H9 (cell line): ENCODE measurements around the gene GAN. TPM values are rescaled to one million over a fixed set of nuclear protein-coding genes. Genes with fewer than 3 reads are reported as not detected.

Experiments used
- DNase-seq: peaks from one replicate; pipeline ENCODE4 v3.0.0-alpha.2; 2017
- H2AFZ ChIP-seq: one replicate; pipeline ENCODE4 v1.6.1; 2013; ENCODE audit warnings: mild to moderate bottlenecking, low read length, control low read depth, moderate library complexity
- H2AK5ac ChIP-seq: 2 replicates; pipeline ENCODE4 v1.6.1; 2013; ENCODE audit warnings: low read length, control low read depth, mixed read lengths; ENCODE audit not compliant: insufficient read length
- H2BK120ac ChIP-seq: one replicate; pipeline ENCODE4 v1.6.1; 2013; ENCODE audit warnings: low read depth, mild to moderate bottlenecking, low read length, control low read depth, inconsistent platforms; ENCODE audit not compliant: poor library complexity, severe bottlenecking
- H2BK12ac ChIP-seq: 2 replicates; pipeline ENCODE4 v1.6.1; 2013; ENCODE audit warnings: low read length, control low read depth, mixed read lengths, low read depth; ENCODE audit not compliant: insufficient read length
- H2BK15ac ChIP-seq: 2 replicates; pipeline ENCODE4 v1.6.1; 2013; ENCODE audit warnings: low read depth, low read length, control low read depth
- H2BK20ac ChIP-seq: one replicate; pipeline ENCODE4 v1.6.1; 2013; ENCODE audit warnings: low read depth, mild to moderate bottlenecking, low read length, control low read depth, inconsistent platforms; ENCODE audit not compliant: poor library complexity, severe bottlenecking
- H2BK5ac ChIP-seq: 2 replicates; pipeline ENCODE4 v1.6.1; 2013; ENCODE audit warnings: low read length, control low read depth, mixed read lengths; ENCODE audit not compliant: insufficient read length
- H3K14ac ChIP-seq: 2 replicates; pipeline ENCODE4 v1.6.1; 2013; ENCODE audit warnings: low read length, control low read depth; ENCODE audit not compliant: insufficient read depth
- H3K18ac ChIP-seq: 2 replicates; pipeline ENCODE4 v1.6.1; 2013; ENCODE audit warnings: low read depth, mild to moderate bottlenecking, mixed read lengths, low read length, control low read depth; ENCODE audit not compliant: insufficient read length
- H3K23ac ChIP-seq: 2 replicates; pipeline ENCODE4 v1.6.1; 2013; ENCODE audit warnings: low read length, control low read depth, mixed read lengths, low read depth; ENCODE audit not compliant: insufficient read length
- H3K23me2 ChIP-seq: 2 replicates; pipeline ENCODE4 v1.6.1; 2013; ENCODE audit warnings: low read depth, mild to moderate bottlenecking, mixed read lengths, low read length, control low read depth; ENCODE audit not compliant: insufficient read length, poor library complexity, severe bottlenecking
- H3K27ac ChIP-seq: 2 replicates; pipeline ENCODE4 v1.5.1; 2013; ENCODE audit warnings: low read length, control low read depth, mixed read lengths, low read depth; ENCODE audit not compliant: insufficient read length
- H3K27me3 ChIP-seq: 2 replicates; pipeline ENCODE4 v1.6.1; 2013; ENCODE audit warnings: low read length, control low read depth, inconsistent platforms; ENCODE audit not compliant: insufficient read depth
- H3K4ac ChIP-seq: 2 replicates; pipeline ENCODE4 v1.6.1; 2013; ENCODE audit warnings: low read depth, mild to moderate bottlenecking, control low read depth, inconsistent platforms, low read length, moderate library complexity
- H3K4me1 ChIP-seq: 2 replicates; pipeline ENCODE4 v1.6.1; 2013; ENCODE audit warnings: low read length, control low read depth, inconsistent platforms; ENCODE audit not compliant: insufficient read depth
- H3K4me2 ChIP-seq: 2 replicates; pipeline ENCODE4 v1.6.1; 2013; ENCODE audit warnings: low read length, control low read depth, mixed read lengths; ENCODE audit not compliant: insufficient read length, insufficient read depth
- H3K56ac ChIP-seq: 2 replicates; pipeline ENCODE4 v1.6.1; 2013; ENCODE audit warnings: low read depth, mild to moderate bottlenecking, mixed read lengths, low read length, control low read depth; ENCODE audit not compliant: insufficient read length
- H3K79me1 ChIP-seq: 2 replicates; pipeline ENCODE4 v1.6.1; 2013; ENCODE audit warnings: low read depth, mild to moderate bottlenecking, moderate library complexity, low read length, control low read depth, inconsistent platforms; ENCODE audit not compliant: insufficient read depth, poor library complexity, severe bottlenecking
- H3K79me2 ChIP-seq: 2 replicates; pipeline ENCODE4 v1.6.1; 2013; ENCODE audit warnings: low read length, control low read depth, inconsistent platforms; ENCODE audit not compliant: insufficient read depth
- H3K9ac ChIP-seq: 2 replicates; pipeline ENCODE4 v1.6.1; 2013; ENCODE audit warnings: low read length, control low read depth, mixed read lengths; ENCODE audit not compliant: insufficient read length; ENCODE audit errors: extremely low read depth
- H3K9me3 ChIP-seq: one replicate; pipeline ENCODE4 v1.6.1; 2013; ENCODE audit warnings: low read depth, low read length, inconsistent platforms; ENCODE audit not compliant: control insufficient read depth
- H3T11ph ChIP-seq: one replicate; pipeline ENCODE4 v1.6.1; 2013; ENCODE audit warnings: mild to moderate bottlenecking, low read length, control low read depth, inconsistent platforms
- H4K20me1 ChIP-seq: one replicate; pipeline ENCODE4 v1.6.1; 2013; ENCODE audit not compliant: control insufficient read depth, insufficient read length, insufficient read depth
- H4K5ac ChIP-seq: 2 replicates; pipeline ENCODE4 v1.6.1; 2013; ENCODE audit warnings: low read depth, mild to moderate bottlenecking, mixed read lengths, low read length, control low read depth; ENCODE audit not compliant: insufficient read length
- H4K8ac ChIP-seq: replicated peaks from 2 replicates; pipeline ENCODE4 v1.6.1; 2013; ENCODE audit warnings: low read length, control low read depth, mixed read lengths, low read depth; ENCODE audit not compliant: insufficient read length
- H4K91ac ChIP-seq: 2 replicates; pipeline ENCODE4 v1.6.1; 2013; ENCODE audit warnings: low read depth, mild to moderate bottlenecking, moderate library complexity, mixed read lengths, low read length, control low read depth; ENCODE audit not compliant: insufficient read length
- H3K27ac Mint-ChIP-seq, 3 experiments: 2 replicates in 2 of 3; 3 replicates in 1 of 3; pipeline ENCODE4 v1.8.0; 2020 to 2021; ENCODE audit warnings: mixed read lengths in 3 of 3, mild to moderate bottlenecking in 1 of 3, moderate library complexity in 1 of 3
- H3K27me3 Mint-ChIP-seq: 2 replicates; pipeline ENCODE4 v1.8.0; 2021; ENCODE audit warnings: low read depth, mild to moderate bottlenecking, moderate library complexity, mixed read lengths
- H3K36me3 Mint-ChIP-seq, 3 experiments: 2 replicates in 2 of 3; 3 replicates in 1 of 3; pipeline ENCODE4 v1.8.0; 2020 to 2021; ENCODE audit warnings: low read depth in 3 of 3, mixed read lengths in 3 of 3; ENCODE audit not compliant: insufficient read depth in 1 of 3
- H3K4me1 Mint-ChIP-seq, 2 experiments: 2 replicates each; pipeline ENCODE4 v1.8.0; 2020; ENCODE audit warnings: mixed read lengths in 2 of 2
- H3K4me3 Mint-ChIP-seq, 2 experiments: 2 replicates in 1 of 2; 3 replicates in 1 of 2; pipeline ENCODE4 v1.8.0; 2020 to 2021; ENCODE audit warnings: mild to moderate bottlenecking in 2 of 2, mixed read lengths in 2 of 2, moderate library complexity in 1 of 2
- H3K9me3 Mint-ChIP-seq, 2 experiments: 2 replicates in 1 of 2; 3 replicates in 1 of 2; pipeline ENCODE4 v1.8.0; 2020; ENCODE audit warnings: mild to moderate bottlenecking in 2 of 2, mixed read lengths in 2 of 2, moderate library complexity in 1 of 2
- CTCF ChIP-seq: fragments of 200-600 bp; sonication (generic); conservative IDR thresholded peaks from 3 replicates; pipeline ENCODE4 v1.8.0; 2021; ENCODE audit warnings: antibody characterized with exemption, mild to moderate bottlenecking
- WGBS: extraction: QIAGEN DNeasy Blood & Tissue Kit; methylation state at CpG from one replicate; pipeline ENCODE4 v1.1.7; 2013; ENCODE audit warnings: missing lambda C conversion rate, low lambda C conversion rate, mixed read lengths; ENCODE audit not compliant: insufficient read length; ENCODE audit errors: extremely low coverage; 5-methylcytosine and 5-hydroxymethylcytosine counted together
- total RNA-seq: library from RNA; stranded (reverse); gene quantifications from 2 replicates; pipeline ENCODE4 v1.2.1, GENCODE V29; 2021

The GAN gene
- total RNA-seq, 1 experiment from 2014 or later, result 20.9 TPM

DNA sequence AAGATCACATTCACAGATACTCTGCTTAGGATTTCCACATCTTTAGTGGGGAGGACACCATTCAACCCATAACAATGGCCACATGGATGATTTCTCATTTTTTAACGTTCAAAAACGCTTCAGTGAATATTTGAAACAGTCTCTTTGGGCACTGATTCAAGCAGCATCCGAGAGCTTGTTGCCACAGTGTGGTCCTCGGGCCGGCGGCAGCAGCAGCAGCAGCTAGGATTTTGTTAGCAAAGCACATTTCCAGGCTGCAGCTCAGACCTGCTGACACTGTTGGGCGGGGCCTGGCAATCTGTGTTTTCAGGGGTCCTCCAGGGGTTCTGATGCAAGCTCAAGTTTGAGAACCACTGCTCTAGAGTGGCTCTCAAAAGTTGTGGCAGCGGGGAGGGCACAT lies 102.0 kb downstream of the GAN start:
- H3K9ac ChIP-seq, result no peak overlapping the region
- Mint-ChIP-seq H3K4me1 (peaks cover 21 to 23% of the 10 kb centered on the region in 2 experiments), H3K27me3 (no peaks in the 10 kb centered on the region; the same call in 1 of the 2 replicates), H3K36me3 (no peaks in the 10 kb centered on the region), H3K4me3 (no peak overlapping the region), H3K27ac (no peak overlapping the region), H3K9me3 (no peaks in the 10 kb centered on the region; a peak in 1 of 5 replicates)
- H2BK20ac ChIP-seq, result no peak overlapping the region
- no peak overlapping the region for H2BK15ac ChIP-seq
- H2BK5ac ChIP-seq, result no peak overlapping the region
- H3K79me2 ChIP-seq, result no peaks in the 10 kb centered on the region
- H2AK5ac ChIP-seq, result no peak overlapping the region
- no peak overlapping the region for H2AFZ ChIP-seq
- H3K27ac ChIP-seq, result no peak overlapping the region
- no peaks in the 10 kb centered on the region for H3K9me3 ChIP-seq
- no peak overlapping the region for H3K56ac ChIP-seq
- H3K27me3 ChIP-seq, result no peaks in the 10 kb centered on the region
- no peaks in the 10 kb centered on the region for H3K23me2 ChIP-seq
- no peak overlapping the region for H4K5ac ChIP-seq
- no peak overlapping the region for H3T11ph ChIP-seq
- TF ChIP-seq CTCF, result no peak
- H2BK12ac ChIP-seq, result no peak overlapping the region
- H3K23ac ChIP-seq, result no peak overlapping the region
- H3K4ac ChIP-seq, result no peak overlapping the region
- no peaks in the 10 kb centered on the region for H4K20me1 ChIP-seq
- no peak overlapping the region for H4K91ac ChIP-seq
- no peak overlapping the region for H3K14ac ChIP-seq
- no peak overlapping the region for H2BK120ac ChIP-seq
- H3K4me2 ChIP-seq, result no peak overlapping the region
- no peak overlapping the region for H4K8ac ChIP-seq
- H3K18ac ChIP-seq, result peak overlapping the region; percentile 54
- H3K79me1 ChIP-seq, result no peaks in the 10 kb centered on the region
- no CpG with 5 or more reads among the region's 8 CpGs for WGBS
- no peak for DNase-seq
- H3K4me1 ChIP-seq, result peaks cover 2% of the 10 kb centered on the region; the same call in 1 of the 2 replicates
